Cardiac septum (tissue), 1 donor: ENCODE measurements around the gene UBA52. TPM values are rescaled to one million over a fixed set of nuclear protein-coding genes. Genes with fewer than 3 reads are reported as not detected.
A peak's percentile ranks its signal among the peaks of the same experiment; 100 is the strongest.
"Not testable (repeated sequence)": the region's sequence is repeated elsewhere in the genome, so short reads cannot be mapped to it uniquely, and the experiment has no call there.

Experiments used
- DNase-seq: peaks from one replicate; pipeline ENCODE4 v3.0.0-alpha.2; 2020; ENCODE audit warnings: low spot score
- intact Hi-C: fragments of 100-400 bp; cut with DNase I; formaldehyde crosslinking; loops from one replicate; pipeline ENCODE4 v1.14.0; 2022
- long read RNA-seq: library from polyadenylated mRNA; unstranded; transcript quantifications from one replicate; pipeline ENCODE4 v2.0.0, GENCODE V29; 2021
- total RNA-seq: library from RNA; stranded (reverse); fragmentation: NEBNext Ultra II Directional; extraction: Animal tissue kit (Norgen Biotek cat#: 25700); gene quantifications from one replicate; pipeline ENCODE4 v1.2.1, GENCODE V29; 2021
- donor health status: DM: no; HTN: no; CAD: no.

Gene UBA52
- total RNA-seq = 573 TPM
- long read RNA-seq, transcript UBA52-202 (5 exons, 2,845 nt) = minor isoform, 31 of 72 reads
- long read RNA-seq, transcript UBA52-201 (5 exons, 572 nt) = major isoform, 33 of 72 reads
- long read RNA-seq, partial matches to known transcripts = 5 of 72 reads
- long read RNA-seq, other reads (novel, unspliced or antisense) = 1 of 72 reads

GRCh38 chr19:18571564-18572344 lies at the start of gene UBA52:
TSS of gene UBA52 (plus strand) at chr19:18571857. CDS start at chr19:18573301, 1,444 bp downstream.
- peak; percentile 98 for DNase-seq
- intact Hi-C loops = loop anchor here (1.0 to 5.0 kb wide), 3 partner anchors 14 to 346 kb away; partner anchors contain the start of genes COPE, DDX49 and KXD1

- DNase-seq = peak; percentile 100
- intact Hi-C loops = loop anchor here (5.0 kb wide), 2 partner anchors 35 to 45 kb away; partner anchors contain the start of gene KXD1
Observed at GRCh38 chr19:18522124-18522861, 49.4 kb upstream of the UBA52 start.

GRCh38 chr19:18522862-18523440 lies 48.7 kb upstream of the UBA52 start:
- DNase-seq = not testable (repeated sequence)
- intact Hi-C loops = loop anchor here (5.0 kb wide), 2 partner anchors 34 to 46 kb away; partner anchors contain the start of gene KXD1

- intact Hi-C loops = loop anchor here (5.0 kb wide), 2 partner anchors 33 to 47 kb away; partner anchors contain the start of gene KXD1
- no peak for DNase-seq
Observed at GRCh38 chr19:18523841-18524240, 47.8 kb upstream of the UBA52 start.

- no peak for DNase-seq
- intact Hi-C loops = no loop called here
Observed at GRCh38 chr19:18526316-18526715, 45.3 kb upstream of the UBA52 start.

- no peak for DNase-seq
- intact Hi-C loops = no loop called here
Observed at GRCh38 chr19:18529782-18530181, 41.9 kb upstream of the UBA52 start.

- no peak for DNase-seq
- intact Hi-C loops = no loop called here
Observed at GRCh38 chr19:18531485-18531884, 40.2 kb upstream of the UBA52 start.

- no peak for DNase-seq
- intact Hi-C loops = no loop called here
Observed at GRCh38 chr19:18532168-18532890, 39.3 kb upstream of the UBA52 start.

GRCh38 chr19:18533058-18533457 lies 38.6 kb upstream of the UBA52 start:
- intact Hi-C loops = no loop called here
- DNase-seq = no peak

- no peak for DNase-seq
- intact Hi-C loops = no loop called here
Observed at GRCh38 chr19:18536475-18536874, 35.2 kb upstream of the UBA52 start.

GRCh38 chr19:18537431-18537830 lies 34.2 kb upstream of the UBA52 start:
- intact Hi-C loops = no loop called here
- DNase-seq = no peak

- no peak for DNase-seq
- intact Hi-C loops = no loop called here
Observed at GRCh38 chr19:18538115-18538514, 33.5 kb upstream of the UBA52 start.

GRCh38 chr19:18539372-18539771 lies 32.3 kb upstream of the UBA52 start:
- intact Hi-C loops = no loop called here
- no peak for DNase-seq

- intact Hi-C loops, DNase-seq: not testable (repeated sequence)
Observed at GRCh38 chr19:18540200-18540599, 31.5 kb upstream of the UBA52 start.

- no peak for DNase-seq
- intact Hi-C loops = no loop called here
Observed at GRCh38 chr19:18541258-18541991, 30.2 kb upstream of the UBA52 start.

GRCh38 chr19:18541992-18542940 lies 29.4 kb upstream of the UBA52 start:
- no peak for DNase-seq
- intact Hi-C loops = no loop called here
